Measurements from ENCODE around the gene SYT14. TPM values are rescaled to one million over a fixed set of nuclear protein-coding genes. Genes with fewer than 3 reads are reported as not detected.
"Not testable (repeated sequence)": the region's sequence is repeated elsewhere in the genome, so short reads cannot be mapped to it uniquely, and the experiment has no call there.

SYT14 gene
- total RNA-seq, result not detected
- long read RNA-seq, result 0 reads

DNA sequence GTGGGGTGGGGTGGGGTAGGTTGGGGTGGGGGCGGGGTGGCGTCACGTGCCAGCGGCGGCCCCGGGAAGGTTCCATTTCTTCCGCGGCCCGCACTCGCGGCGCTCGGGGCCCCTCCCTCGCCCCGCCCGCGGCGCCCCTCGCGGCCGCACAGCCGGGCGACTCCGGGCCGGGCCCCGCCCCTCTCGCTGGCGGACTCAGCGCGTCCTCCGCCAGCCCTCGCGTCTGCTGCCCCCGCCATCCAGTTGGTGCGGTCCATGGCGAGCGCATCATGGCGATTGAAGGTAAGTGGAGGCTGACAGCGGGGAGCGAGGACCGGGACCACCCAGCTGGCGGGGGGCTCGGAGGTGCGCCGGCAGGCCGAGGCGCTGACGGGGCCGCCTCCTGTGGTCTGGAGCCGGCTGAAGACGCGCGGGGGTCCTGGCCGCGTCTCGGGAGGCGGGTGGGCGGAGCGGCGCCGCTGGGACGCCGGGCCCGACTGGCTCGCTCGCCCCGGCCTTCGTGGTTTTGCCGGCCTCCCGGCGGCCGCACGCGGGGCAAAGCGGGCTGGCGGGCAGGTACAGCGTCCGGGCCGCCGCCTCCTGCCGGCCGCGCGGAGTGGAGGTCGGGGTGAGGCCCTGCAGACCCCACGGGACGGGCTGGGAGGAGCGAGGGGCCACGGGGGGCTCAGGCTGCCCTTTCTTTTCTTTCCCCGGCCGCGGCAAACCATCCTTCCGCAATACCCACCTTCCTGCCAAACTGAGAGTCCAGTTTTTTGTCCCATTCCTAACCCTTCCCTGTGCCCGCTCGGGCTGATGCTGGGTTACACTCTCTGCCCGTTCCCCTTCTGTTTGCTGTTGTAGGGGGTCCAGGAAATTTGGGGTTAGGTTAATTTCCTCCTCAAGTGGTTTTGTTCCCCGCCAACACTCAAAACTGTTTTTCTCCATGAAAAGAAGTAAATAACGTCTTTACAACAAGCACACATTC, at the start of gene SYT14:
SYT14 (plus strand) TSS at position 222 of the 964 bp plus-strand sequence; CDS start at position 270, 48 bp downstream.
- ATAC-seq, result no peak

GRCh38 chr1:209888291-209889076, 49.5 kb upstream of the SYT14 start:
- intact Hi-C loops (cut with micrococcal nuclease); DNase-seq; ATAC-seq: not testable (repeated sequence)

More for the DNA sequence above, at the start of gene SYT14:
- intact Hi-C loops (cut with micrococcal nuclease), result no loop called here
- DNase-seq, result no peak

DNA sequence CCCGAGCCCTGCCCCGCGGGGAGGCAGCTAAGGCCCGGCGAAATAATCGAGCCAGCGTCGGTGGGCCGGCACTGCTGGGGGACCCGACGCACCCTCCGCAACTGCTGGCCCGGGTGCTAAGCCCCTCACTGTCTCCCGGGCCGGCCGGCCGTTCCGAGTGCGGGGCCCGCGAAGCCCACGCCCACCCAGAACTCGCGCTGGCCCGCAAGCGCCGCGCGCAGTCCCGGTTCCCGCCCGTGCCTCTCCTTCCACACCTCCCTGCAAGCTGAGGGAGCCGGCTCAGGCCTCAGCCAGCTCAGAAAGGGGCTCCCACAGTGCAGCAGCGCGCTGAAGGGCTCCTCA, 49.0 kb upstream of the SYT14 start:
- intact Hi-C loops (cut with micrococcal nuclease), result no loop called here
- ATAC-seq (no peak), DNase-seq (no peak)

GRCh38 chr1:209890641-209891330, 47.2 kb upstream of the SYT14 start:
- no peak for DNase-seq
- no peak for ATAC-seq
- intact Hi-C loops (cut with micrococcal nuclease), result no loop called here

DNA sequence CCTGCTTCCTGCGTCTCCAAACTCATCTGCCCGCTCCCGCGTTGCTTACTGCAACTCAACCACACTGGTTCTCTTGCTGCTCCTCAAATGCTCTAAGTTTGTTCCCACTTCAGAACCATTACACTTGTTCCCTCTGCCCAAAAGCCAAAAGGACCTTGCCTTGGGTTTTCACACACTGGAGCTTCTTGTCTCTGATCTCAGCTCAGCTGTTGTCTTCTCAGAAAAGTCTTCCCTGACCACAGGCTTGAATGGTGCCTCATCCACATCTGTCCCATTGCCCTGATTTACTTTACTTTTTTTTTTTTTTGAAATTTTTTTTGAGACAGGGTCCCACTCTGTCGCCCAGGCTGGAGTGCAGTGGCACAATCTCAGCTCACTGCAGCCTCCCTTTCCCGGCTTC, 44.3 kb upstream of the SYT14 start:
- DNase-seq, result no peak
- no peak for ATAC-seq
- intact Hi-C loops (cut with micrococcal nuclease), result no loop called here

- DNase-seq (no peak), ATAC-seq (no peak)
- intact Hi-C loops (cut with micrococcal nuclease), result no loop called here
Observed at GRCh38 chr1:209895709-209896108, 42.3 kb upstream of the SYT14 start.

GRCh38 chr1:209896346-209896745, 41.7 kb upstream of the SYT14 start:
- DNase-seq (no peak), ATAC-seq (no peak)
- intact Hi-C loops (cut with micrococcal nuclease), result no loop called here

GRCh38 chr1:209898271-209898670, 39.7 kb upstream of the SYT14 start:
- ATAC-seq; intact Hi-C loops (cut with micrococcal nuclease); DNase-seq: not testable (repeated sequence)

DNA sequence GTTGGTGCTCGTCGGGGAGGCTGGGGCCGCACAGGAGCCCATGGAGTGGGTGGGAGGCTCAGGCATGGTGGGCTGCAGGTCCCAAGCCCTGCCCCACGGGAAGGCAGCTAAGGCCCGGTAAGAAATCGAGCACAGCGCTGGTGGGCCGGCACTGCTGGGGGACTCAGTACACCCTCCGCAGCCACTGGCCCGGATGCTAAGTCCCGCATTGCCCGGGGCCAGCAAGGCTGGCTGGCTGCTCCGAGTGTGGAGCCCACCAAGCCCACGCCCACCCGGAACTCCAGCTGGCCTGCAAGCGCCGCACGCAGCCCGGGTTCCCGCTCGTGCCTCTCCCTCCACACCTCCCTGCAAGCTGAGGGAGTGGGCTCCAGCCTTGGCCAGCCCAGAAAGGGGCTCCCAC, 39.2 kb upstream of the SYT14 start:
- DNase-seq; ATAC-seq; intact Hi-C loops (cut with micrococcal nuclease): not testable (repeated sequence)

DNA sequence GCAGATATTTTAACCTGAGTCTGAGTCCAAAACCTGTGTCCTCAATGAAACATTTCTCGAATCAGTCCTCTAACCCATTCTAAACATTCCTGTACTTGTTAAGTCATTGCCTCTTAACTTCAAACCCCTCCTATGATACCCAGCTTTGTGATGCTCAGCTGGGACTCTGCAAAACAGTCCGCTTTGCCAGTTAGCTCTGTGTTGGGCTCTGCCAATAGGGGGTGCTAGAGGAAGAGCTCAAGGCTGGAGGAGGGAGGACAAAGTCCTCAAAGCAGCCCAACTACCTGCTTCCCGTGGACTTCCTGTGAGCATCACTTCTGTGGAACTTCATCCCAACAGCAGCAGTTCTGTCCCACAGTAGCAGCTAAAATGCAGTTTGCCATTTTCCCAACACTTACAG, 38.1 kb upstream of the SYT14 start:
- intact Hi-C loops (cut with micrococcal nuclease), result no loop called here
- no peak for DNase-seq
- no peak for ATAC-seq

- ATAC-seq, result no peak
- intact Hi-C loops (cut with micrococcal nuclease), result no loop called here
- DNase-seq, result no peak
Observed at GRCh38 chr1:209900734-209901133, 37.3 kb upstream of the SYT14 start.

- intact Hi-C loops (cut with micrococcal nuclease), result no loop called here
- no peak for ATAC-seq
- DNase-seq, result no peak
Observed at GRCh38 chr1:209901211-209901610, 36.8 kb upstream of the SYT14 start.

- DNase-seq; ATAC-seq; intact Hi-C loops (cut with micrococcal nuclease): not testable (repeated sequence)
Observed at GRCh38 chr1:209904774-209905173, 33.2 kb upstream of the SYT14 start.

DNA sequence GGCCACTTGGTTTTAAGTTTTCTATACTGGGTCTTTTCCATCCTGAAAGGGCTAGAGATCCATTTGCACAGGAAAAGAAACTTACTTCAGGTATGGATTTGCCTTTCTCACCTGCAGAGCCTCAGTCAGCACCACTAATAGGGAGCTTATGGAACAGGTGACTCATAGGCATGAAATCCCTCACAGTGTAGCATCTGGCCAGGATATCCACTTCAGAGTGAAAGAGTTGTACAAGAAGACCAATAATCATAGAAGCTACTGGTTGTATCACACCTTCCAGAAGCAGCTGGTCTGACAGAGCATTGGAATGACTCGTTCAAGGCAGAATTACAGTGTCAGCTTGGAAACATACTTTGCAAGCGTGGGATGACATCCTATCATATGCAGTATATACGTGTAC, 26.3 kb upstream of the SYT14 start:
- intact Hi-C loops (cut with micrococcal nuclease), result no loop called here
- no peak for ATAC-seq
- DNase-seq, result no peak

DNA sequence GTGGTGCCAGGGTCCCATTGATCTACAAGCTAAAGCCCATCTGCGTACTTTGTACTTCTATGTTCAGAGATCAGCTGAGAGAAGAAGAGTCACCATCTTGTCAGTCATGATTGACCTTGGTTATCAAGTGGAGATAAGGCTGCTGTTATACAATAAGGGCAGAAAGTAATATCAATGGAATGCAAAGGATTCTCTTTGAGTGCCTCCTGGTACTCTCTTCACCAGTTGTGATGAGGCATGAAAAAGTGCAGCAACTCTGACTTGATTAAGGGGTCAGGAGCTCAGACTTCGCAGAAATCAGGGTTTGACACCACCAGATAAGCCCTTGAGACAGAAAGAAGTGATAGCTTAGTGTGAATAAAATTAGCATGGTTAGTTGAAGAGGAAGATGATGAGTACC, 25.7 kb upstream of the SYT14 start:
- DNase-seq (no peak), ATAC-seq (no peak)
- intact Hi-C loops (cut with micrococcal nuclease), result no loop called here

- ATAC-seq; intact Hi-C loops (cut with micrococcal nuclease); DNase-seq: not testable (repeated sequence)
Observed at GRCh38 chr1:209919637-209920036, 18.4 kb upstream of the SYT14 start.

- ATAC-seq (no peak), DNase-seq (no peak)
- intact Hi-C loops (cut with micrococcal nuclease), result no loop called here
Observed at GRCh38 chr1:209920844-209921243, 17.2 kb upstream of the SYT14 start.

DNA sequence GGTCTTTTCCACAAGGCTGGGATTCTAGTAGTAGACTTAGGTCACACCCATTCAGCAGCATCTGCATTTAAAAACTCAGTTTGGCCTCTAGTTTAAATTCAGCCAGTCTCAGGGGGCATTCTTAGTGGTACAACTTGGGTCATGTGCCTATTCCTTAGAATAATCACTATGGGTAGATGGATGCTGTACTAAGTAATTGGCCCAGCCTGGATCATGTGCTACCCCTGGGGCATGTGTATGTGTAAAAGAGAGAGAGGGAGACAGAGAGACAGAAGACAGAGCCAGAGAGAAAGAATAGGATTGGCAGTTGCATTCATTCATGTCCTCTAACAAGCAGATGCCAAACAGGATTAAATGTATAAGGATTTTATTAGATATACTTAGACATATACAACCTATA, 13.6 kb upstream of the SYT14 start:
- no peak for ATAC-seq
- intact Hi-C loops (cut with micrococcal nuclease), result no loop called here
- no peak for DNase-seq

DNA sequence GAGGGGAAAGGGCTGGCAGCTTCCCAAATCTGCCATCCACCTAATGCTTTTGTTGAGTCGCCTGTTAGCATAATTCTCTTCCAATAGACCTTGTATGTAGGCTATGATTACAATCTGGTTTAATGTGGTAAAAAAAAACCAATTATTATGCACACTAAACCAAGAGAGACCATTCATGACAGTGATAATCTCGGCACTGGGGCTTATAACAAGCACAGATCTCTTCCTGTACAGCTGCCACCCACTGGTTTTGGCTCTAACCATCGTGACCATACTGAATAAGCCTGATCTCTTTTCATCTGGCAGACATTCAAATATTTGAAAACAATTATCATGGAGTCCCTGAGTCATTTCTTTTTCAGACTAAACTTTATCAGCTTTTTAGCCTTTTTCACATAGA, 12.0 kb upstream of the SYT14 start:
- intact Hi-C loops (cut with micrococcal nuclease), result no loop called here
- ATAC-seq, result no peak
- no peak for DNase-seq

DNA sequence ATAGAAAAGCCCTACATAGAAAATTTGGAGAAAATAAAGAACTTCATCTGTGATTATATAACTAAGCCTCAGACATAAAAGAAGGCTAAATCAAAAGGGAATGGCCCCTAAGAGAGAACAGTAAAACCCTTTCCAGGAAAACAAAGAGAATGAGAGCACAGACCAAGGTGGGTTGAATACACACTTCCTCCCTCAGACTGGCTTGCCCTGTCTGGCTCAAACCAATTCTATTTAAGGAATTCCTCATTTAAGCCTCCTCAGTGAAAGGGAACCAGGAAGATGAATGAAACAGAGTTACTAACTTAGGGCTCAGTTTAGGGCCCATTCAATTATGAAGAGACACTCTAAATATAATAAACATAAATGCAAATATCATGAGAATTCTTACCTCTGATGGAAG, 10.6 kb upstream of the SYT14 start:
- ATAC-seq (no peak), DNase-seq (no peak)
- intact Hi-C loops (cut with micrococcal nuclease), result no loop called here

Data from left ventricle myocardium superior (tissue), 1 donor.